ENCODE data around the gene RAET1E.
A peak's percentile ranks its signal among the peaks of the same experiment; 100 is the strongest.
"Not testable (repeated sequence)": the region's sequence is repeated elsewhere in the genome, so short reads cannot be mapped to it uniquely, and the experiment has no call there.

RAET1E gene

DNA sequence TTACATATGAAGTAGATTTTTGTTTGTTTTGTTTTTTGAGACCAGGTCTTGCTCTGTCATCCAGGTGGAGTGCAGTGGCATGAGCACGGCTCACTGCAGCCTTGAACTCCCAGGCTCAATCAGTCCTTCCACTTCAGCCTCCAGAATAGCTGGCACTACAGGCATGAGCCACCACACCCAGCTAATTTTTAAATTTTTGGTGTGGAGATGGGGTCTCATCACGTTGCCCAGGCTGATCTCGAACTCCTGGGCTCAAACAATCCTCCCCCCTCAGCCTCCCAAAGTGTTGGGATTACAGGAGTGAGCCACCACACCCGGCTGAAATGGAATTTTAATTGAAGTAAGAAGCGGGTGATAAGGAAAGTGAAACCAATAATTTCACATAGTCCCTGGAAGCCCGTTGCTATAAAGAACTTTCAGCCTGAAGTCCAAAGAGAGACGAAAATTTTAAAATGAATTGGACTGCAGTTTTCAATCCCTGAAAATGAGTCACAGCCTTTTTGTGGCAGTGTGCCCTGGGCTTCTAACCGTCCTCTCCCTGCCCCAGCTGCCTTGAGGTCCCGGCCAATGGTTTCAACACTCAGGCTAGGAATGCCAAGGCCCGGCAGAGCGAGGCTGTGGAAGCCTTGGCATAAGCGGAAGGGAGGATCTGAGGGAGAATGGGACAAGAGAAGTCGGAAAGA lies 757 bp downstream of the RAET1E start:
- TF ChIP-seq, protein P1, sequence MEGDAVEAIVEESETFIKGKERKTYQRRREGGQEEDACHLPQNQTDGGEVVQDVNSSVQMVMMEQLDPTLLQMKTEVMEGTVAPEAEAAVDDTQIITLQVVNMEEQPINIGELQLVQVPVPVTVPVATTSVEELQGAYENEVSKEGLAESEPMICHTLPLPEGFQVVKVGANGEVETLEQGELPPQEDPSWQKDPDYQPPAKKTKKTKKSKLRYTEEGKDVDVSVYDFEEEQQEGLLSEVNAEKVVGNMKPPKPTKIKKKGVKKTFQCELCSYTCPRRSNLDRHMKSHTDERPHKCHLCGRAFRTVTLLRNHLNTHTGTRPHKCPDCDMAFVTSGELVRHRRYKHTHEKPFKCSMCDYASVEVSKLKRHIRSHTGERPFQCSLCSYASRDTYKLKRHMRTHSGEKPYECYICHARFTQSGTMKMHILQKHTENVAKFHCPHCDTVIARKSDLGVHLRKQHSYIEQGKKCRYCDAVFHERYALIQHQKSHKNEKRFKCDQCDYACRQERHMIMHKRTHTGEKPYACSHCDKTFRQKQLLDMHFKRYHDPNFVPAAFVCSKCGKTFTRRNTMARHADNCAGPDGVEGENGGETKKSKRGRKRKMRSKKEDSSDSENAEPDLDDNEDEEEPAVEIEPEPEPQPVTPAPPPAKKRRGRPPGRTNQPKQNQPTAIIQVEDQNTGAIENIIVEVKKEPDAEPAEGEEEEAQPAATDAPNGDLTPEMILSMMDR (conservative IDR thresholded peaks at IDR 0.05): no peak
- no peak for TF ChIP-seq ZFX (IDR thresholded peaks at IDR 0.05)
- H3K27ac ChIP-seq: peak overlapping the region; percentile 9

DNA sequence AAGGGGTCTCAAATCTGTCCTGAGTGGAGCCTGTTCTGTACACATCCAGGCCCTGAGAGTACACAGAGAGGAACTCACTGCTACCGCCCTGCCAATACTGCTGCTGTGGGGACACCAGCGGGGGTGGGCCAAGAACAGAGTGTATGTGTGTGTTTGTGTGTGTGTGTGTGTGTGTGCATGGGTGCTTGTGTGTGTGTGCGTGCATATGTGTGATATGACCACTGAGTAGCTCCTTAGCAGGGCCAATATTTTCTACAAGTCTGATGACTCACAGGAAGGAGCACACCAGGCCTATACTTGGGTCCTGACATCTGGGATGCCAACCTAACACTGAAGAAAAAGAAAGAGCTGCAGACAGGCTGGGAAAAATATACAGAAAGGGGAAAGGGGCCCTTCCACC lies 1.4 kb downstream of the RAET1E start:
- H3K27ac ChIP-seq: peak overlapping the region; percentile 19; the same call in 1 of the 2 replicates
- no peak for TF ChIP-seq ZFX (IDR thresholded peaks at IDR 0.05)
- TF ChIP-seq, protein P1 (conservative IDR thresholded peaks at IDR 0.05): no peak

DNA sequence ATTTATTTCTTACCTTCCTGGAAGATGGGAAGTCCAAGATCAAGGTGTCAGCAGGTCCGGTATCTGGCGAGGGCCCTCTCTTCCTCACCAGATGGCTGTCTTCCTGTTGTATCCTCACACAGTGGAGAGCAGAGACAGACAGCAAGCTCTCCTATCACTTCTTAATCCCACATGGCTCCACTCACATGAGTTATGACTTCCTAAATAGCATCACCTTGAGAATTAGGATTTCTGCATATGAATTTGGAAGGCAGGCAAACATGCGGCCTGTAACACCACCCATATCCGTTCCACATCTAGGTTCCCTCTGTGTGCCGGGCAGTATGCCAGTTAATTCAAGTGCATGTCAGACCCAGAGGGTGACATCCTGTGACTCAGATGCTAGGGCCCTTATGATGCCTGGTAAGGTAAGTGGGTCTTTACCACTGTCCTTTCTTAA lies 2.1 kb downstream of the RAET1E start:
- TF ChIP-seq ZFX (IDR thresholded peaks at IDR 0.05): no peak
- TF ChIP-seq, protein P1 (conservative IDR thresholded peaks at IDR 0.05): no peak
- H3K27ac ChIP-seq: peak overlapping the region; percentile 19; the same call in 1 of the 2 replicates

DNA sequence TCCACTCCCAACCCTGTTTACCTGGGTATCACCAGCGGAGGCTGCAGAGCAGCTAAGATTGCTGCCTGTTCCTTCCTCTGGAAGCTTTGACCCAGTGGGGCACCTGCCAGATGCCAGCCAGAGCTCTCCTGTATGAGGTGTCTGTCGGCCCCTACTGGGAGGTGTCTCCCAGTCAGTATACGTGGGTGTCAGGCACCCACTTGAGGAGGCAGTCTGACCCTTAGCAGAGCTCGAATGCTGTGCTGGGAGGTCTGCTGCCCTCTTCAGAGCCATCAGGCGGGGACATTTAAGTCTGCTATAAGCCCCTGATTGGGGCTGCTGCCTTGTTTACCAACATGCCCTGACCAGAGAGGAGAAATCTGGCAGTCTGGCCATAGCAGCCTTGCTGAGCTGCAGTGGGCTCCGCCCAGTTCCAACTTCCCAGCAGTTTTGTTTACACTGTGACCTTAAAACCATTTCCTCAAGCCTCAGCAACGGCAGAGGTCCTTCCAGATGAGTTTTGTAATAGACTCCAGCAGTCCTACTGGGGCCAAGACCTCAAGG lies 2.8 kb downstream of the RAET1E start:
- TF ChIP-seq, protein P1 (conservative IDR thresholded peaks at IDR 0.05): 0 out of 2 replicates have a peak, but pooled peaks have one; percentile 4
- TF ChIP-seq ZFX (IDR thresholded peaks at IDR 0.05): no peak
- H3K27ac ChIP-seq: peak overlapping the region; percentile 19

DNA sequence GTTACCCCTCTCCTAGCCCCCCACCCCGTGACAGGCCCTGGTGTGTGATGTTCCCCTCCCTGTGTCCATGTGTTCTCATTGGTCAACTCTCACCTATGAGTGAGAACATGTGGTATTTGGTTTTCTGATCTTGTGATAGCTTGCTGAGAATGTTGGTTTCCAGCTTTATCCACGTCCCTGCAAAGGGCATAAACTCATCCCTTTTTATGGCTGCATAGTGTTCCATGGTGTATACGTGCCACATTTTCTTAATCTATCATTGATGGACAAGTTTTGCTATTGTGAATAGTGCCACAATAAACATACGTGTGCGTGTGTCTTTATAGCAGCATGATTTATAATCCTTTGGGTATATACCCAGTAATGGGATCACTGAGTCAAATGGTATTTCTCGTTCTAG lies 6.0 kb downstream of the RAET1E start:
- not testable (repeated sequence) for H3K27ac ChIP-seq

DNA sequence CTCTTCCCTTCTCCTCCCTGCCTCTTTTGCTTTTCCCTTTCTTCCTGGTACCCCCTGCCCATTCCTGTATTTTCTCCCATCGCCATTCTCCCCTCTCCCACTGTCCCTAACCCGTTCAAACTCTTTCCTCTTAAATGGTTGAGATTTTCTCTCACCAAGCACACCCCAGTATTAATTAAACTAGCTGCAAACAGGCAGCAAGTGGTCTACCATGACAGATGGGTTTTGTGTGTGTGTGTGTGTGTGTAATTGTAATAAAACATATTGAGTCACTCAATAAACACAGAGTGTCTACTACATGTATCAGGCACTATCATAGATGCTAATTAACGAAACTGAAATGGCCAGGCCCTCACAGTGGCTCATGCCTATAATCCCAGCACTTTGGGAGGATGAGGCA lies 6.7 kb downstream of the RAET1E start:
- H3K27ac ChIP-seq: no peak overlapping the region
- no peak for TF ChIP-seq ZFX (IDR thresholded peaks at IDR 0.05)
- TF ChIP-seq, protein P1 (conservative IDR thresholded peaks at IDR 0.05): no peak

DNA sequence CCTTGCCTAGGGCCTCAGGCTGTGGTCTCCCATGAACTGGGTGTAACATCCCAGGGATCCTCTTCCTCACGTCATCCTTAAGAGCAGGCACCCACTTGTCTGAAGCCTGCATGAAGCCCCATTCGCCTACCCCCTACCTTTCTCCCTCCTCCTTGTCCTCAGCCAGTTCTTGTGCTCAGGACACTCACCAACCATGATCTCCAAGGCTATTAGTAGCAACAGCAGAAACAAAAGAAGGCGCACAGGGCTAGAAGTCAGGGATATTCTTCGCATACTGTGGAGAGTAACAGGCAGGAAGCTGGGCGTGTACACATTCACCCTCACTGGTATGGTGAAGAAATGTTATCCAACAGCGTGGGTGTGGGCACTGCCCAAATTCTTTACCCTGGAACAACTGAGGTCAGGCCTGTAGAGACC lies 7.3 kb downstream of the RAET1E start:
- TF ChIP-seq ZFX (IDR thresholded peaks at IDR 0.05): no peak
- TF ChIP-seq, protein P1 (conservative IDR thresholded peaks at IDR 0.05): no peak
- no peak overlapping the region for H3K27ac ChIP-seq

DNA sequence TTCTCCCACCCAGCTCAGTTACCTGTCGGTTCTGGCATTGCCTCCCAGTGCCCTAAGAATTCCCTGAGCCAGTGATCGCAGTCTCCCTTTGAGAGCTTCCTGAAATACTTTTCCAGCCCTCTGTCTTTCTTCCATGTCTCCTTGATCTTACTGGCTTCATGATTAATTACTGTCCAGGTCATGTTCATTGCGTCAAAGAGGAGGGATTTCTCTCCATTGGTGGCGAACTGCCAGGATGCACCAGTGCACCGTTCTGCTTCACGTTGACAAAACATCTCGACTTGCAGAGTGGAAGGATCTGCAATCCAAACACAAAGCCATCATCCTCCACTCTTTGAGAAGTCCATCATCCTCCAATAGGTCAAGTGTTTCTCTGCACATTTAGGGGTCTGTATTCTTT lies 8.6 kb downstream of the RAET1E start:
- no peak overlapping the region for H3K27ac ChIP-seq
- TF ChIP-seq, protein P1 (conservative IDR thresholded peaks at IDR 0.05): no peak
- no peak for TF ChIP-seq ZFX (IDR thresholded peaks at IDR 0.05)
